ENCODE results near the gene ZCWPW1. TPM values are rescaled to one million over a fixed set of nuclear protein-coding genes. Genes with fewer than 3 reads are reported as not detected.

Gene ZCWPW1
- total and polyA plus RNA-seq, 2 of the 8 experiments (the other 6 are each of a cell fraction or from before 2014, with no cell fraction given): 0.51 to 1.4 TPM

DNA sequence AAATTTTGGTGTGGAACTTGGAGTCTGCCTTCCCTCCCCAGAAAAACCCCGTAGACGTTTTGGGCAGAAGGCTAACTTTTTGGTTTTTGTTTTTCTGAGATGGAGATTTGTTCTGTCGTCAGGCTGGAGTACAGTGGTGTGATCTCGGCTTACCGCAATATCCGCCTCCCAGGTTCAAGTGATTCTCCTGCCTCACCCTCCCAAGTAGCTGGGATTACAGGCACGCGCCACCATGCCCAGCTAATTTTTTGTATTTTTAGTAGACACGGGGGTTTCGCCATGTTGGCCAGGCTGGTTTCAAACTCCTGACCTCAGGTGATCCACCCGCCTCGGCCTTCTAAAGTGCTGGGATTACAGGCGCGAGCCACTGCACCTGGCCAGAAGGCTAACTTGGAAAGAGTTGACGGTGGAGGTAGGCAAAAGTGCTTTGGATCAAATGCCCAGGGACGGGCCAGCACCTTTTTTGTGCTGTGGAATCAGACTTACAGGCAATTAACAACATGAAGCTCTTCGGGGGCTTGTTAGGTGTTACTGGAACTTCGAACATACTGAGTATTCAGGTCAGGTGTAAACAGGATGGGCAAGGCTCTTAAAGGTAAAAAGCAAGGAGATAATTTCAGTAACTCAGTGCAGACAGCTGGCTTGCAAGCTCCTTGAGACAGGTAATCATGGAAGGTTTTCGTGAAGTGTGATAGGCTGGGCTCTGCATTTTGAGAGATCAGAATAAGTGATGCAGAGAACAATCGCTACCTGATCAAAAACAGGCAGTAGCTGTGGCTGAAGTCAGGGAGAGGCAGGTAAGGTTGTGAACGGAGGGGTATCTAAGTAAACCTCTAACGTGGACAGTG, 6.0 kb upstream of the ZCWPW1 start (continued):
- TF ChIP-seq, protein P1, sequence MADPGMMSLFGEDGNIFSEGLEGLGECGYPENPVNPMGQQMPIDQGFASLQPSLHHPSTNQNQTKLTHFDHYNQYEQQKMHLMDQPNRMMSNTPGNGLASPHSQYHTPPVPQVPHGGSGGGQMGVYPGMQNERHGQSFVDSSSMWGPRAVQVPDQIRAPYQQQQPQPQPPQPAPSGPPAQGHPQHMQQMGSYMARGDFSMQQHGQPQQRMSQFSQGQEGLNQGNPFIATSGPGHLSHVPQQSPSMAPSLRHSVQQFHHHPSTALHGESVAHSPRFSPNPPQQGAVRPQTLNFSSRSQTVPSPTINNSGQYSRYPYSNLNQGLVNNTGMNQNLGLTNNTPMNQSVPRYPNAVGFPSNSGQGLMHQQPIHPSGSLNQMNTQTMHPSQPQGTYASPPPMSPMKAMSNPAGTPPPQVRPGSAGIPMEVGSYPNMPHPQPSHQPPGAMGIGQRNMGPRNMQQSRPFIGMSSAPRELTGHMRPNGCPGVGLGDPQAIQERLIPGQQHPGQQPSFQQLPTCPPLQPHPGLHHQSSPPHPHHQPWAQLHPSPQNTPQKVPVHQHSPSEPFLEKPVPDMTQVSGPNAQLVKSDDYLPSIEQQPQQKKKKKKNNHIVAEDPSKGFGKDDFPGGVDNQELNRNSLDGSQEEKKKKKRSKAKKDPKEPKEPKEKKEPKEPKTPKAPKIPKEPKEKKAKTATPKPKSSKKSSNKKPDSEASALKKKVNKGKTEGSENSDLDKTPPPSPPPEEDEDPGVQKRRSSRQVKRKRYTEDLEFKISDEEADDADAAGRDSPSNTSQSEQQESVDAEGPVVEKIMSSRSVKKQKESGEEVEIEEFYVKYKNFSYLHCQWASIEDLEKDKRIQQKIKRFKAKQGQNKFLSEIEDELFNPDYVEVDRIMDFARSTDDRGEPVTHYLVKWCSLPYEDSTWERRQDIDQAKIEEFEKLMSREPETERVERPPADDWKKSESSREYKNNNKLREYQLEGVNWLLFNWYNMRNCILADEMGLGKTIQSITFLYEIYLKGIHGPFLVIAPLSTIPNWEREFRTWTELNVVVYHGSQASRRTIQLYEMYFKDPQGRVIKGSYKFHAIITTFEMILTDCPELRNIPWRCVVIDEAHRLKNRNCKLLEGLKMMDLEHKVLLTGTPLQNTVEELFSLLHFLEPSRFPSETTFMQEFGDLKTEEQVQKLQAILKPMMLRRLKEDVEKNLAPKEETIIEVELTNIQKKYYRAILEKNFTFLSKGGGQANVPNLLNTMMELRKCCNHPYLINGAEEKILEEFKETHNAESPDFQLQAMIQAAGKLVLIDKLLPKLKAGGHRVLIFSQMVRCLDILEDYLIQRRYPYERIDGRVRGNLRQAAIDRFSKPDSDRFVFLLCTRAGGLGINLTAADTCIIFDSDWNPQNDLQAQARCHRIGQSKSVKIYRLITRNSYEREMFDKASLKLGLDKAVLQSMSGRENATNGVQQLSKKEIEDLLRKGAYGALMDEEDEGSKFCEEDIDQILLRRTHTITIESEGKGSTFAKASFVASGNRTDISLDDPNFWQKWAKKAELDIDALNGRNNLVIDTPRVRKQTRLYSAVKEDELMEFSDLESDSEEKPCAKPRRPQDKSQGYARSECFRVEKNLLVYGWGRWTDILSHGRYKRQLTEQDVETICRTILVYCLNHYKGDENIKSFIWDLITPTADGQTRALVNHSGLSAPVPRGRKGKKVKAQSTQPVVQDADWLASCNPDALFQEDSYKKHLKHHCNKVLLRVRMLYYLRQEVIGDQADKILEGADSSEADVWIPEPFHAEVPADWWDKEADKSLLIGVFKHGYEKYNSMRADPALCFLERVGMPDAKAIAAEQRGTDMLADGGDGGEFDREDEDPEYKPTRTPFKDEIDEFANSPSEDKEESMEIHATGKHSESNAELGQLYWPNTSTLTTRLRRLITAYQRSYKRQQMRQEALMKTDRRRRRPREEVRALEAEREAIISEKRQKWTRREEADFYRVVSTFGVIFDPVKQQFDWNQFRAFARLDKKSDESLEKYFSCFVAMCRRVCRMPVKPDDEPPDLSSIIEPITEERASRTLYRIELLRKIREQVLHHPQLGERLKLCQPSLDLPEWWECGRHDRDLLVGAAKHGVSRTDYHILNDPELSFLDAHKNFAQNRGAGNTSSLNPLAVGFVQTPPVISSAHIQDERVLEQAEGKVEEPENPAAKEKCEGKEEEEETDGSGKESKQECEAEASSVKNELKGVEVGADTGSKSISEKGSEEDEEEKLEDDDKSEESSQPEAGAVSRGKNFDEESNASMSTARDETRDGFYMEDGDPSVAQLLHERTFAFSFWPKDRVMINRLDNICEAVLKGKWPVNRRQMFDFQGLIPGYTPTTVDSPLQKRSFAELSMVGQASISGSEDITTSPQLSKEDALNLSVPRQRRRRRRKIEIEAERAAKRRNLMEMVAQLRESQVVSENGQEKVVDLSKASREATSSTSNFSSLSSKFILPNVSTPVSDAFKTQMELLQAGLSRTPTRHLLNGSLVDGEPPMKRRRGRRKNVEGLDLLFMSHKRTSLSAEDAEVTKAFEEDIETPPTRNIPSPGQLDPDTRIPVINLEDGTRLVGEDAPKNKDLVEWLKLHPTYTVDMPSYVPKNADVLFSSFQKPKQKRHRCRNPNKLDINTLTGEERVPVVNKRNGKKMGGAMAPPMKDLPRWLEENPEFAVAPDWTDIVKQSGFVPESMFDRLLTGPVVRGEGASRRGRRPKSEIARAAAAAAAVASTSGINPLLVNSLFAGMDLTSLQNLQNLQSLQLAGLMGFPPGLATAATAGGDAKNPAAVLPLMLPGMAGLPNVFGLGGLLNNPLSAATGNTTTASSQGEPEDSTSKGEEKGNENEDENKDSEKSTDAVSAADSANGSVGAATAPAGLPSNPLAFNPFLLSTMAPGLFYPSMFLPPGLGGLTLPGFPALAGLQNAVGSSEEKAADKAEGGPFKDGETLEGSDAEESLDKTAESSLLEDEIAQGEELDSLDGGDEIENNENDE (IDR thresholded peaks at IDR 0.05; ENCODE audit: insufficient replicate concordance, low read length): no peak
- TF ChIP-seq BRCA1 (IDR thresholded peaks at IDR 0.05; ENCODE audit: low read depth, low read length) (no peak), CBX5 (IDR thresholded peaks at IDR 0.05; ENCODE audit: low read depth, low read length) (no peak), SIN3A (conservative IDR thresholded peaks at IDR 0.05 in 1 of 2, IDR thresholded peaks at IDR 0.05 in 1 of 2; ENCODE audit: low read depth in 1 of 2, low read length in 2 of 2) (no peak), TCF12 (IDR thresholded peaks at IDR 0.05; ENCODE audit: low read depth, low read length) (no peak)
